ENCODE data around the gene AGFG2.

DNA sequence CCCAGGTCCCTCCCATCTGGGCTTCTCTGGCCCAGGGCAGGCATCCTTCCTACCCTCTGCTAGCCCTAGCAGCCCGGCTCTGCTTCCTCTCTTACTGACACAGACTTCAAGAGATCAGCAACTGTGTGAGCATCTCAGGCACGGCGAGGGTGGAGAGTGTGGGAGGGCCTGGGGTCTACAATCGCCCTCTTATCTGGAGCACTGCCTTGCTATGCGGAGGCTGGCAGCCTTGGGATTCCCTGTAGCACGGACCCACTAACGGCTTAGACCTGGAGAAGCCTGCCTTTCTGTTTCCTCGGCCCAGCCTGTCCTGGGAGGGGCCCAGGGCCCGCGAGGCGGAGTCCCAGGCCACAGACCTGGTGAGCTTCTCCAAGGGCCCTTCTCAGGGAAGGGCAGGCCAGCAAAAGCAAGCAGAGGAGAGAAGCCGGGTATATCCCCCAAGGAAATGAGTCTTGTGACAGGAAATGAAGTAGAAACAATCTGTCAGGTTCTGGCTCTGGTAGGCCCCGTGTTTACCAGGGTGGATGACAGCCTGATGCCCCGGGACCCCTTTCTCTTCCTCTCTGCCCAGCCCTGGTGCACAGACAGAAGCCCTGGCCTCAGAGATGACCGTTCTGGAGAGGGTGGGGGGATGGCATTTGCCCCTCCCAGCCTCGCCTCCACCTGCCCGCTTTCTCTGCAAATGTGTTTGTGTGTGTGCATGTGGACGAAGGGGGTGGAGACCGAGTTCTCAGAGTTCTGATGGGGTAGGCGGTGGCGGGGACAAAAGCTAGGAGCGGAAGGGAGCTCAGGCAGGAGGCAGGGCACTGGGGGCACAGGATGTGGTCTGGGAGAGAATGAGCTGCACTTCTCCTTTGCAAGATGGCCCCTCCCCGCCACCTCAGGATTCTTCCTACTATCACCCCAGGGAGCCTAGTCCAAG, 44.4 kb downstream of the AGFG2 start:
- TF ChIP-seq, protein P1, sequence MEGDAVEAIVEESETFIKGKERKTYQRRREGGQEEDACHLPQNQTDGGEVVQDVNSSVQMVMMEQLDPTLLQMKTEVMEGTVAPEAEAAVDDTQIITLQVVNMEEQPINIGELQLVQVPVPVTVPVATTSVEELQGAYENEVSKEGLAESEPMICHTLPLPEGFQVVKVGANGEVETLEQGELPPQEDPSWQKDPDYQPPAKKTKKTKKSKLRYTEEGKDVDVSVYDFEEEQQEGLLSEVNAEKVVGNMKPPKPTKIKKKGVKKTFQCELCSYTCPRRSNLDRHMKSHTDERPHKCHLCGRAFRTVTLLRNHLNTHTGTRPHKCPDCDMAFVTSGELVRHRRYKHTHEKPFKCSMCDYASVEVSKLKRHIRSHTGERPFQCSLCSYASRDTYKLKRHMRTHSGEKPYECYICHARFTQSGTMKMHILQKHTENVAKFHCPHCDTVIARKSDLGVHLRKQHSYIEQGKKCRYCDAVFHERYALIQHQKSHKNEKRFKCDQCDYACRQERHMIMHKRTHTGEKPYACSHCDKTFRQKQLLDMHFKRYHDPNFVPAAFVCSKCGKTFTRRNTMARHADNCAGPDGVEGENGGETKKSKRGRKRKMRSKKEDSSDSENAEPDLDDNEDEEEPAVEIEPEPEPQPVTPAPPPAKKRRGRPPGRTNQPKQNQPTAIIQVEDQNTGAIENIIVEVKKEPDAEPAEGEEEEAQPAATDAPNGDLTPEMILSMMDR (IDR thresholded peaks at IDR 0.05) = no peak
- TF ChIP-seq, protein P2, sequence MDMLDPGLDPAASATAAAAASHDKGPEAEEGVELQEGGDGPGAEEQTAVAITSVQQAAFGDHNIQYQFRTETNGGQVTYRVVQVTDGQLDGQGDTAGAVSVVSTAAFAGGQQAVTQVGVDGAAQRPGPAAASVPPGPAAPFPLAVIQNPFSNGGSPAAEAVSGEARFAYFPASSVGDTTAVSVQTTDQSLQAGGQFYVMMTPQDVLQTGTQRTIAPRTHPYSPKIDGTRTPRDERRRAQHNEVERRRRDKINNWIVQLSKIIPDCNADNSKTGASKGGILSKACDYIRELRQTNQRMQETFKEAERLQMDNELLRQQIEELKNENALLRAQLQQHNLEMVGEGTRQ (IDR thresholded peaks at IDR 0.05) = no peak
- TF ChIP-seq ESRRA (IDR thresholded peaks at IDR 0.05; ENCODE audit: borderline replicate concordance, low read length) = no peak
- TF ChIP-seq POLR2A (IDR thresholded peaks at IDR 0.05; ENCODE audit: low read length) = no peak
- TF ChIP-seq, protein P3, sequence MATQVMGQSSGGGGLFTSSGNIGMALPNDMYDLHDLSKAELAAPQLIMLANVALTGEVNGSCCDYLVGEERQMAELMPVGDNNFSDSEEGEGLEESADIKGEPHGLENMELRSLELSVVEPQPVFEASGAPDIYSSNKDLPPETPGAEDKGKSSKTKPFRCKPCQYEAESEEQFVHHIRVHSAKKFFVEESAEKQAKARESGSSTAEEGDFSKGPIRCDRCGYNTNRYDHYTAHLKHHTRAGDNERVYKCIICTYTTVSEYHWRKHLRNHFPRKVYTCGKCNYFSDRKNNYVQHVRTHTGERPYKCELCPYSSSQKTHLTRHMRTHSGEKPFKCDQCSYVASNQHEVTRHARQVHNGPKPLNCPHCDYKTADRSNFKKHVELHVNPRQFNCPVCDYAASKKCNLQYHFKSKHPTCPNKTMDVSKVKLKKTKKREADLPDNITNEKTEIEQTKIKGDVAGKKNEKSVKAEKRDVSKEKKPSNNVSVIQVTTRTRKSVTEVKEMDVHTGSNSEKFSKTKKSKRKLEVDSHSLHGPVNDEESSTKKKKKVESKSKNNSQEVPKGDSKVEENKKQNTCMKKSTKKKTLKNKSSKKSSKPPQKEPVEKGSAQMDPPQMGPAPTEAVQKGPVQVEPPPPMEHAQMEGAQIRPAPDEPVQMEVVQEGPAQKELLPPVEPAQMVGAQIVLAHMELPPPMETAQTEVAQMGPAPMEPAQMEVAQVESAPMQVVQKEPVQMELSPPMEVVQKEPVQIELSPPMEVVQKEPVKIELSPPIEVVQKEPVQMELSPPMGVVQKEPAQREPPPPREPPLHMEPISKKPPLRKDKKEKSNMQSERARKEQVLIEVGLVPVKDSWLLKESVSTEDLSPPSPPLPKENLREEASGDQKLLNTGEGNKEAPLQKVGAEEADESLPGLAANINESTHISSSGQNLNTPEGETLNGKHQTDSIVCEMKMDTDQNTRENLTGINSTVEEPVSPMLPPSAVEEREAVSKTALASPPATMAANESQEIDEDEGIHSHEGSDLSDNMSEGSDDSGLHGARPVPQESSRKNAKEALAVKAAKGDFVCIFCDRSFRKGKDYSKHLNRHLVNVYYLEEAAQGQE (IDR thresholded peaks at IDR 0.05) = no peak
- no peak for TF ChIP-seq MYC (IDR thresholded peaks at IDR 0.05; ENCODE audit: borderline replicate concordance, low read length)
- TF ChIP-seq, protein P4, sequence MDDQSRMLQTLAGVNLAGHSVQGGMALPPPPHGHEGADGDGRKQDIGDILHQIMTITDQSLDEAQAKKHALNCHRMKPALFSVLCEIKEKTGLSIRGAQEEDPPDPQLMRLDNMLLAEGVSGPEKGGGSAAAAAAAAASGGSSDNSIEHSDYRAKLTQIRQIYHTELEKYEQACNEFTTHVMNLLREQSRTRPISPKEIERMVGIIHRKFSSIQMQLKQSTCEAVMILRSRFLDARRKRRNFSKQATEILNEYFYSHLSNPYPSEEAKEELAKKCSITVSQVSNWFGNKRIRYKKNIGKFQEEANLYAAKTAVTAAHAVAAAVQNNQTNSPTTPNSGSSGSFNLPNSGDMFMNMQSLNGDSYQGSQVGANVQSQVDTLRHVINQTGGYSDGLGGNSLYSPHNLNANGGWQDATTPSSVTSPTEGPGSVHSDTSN (IDR thresholded peaks at IDR 0.05) = no peak
- TF ChIP-seq EP300 (IDR thresholded peaks at IDR 0.05) = no peak
- TF ChIP-seq, protein P5, sequence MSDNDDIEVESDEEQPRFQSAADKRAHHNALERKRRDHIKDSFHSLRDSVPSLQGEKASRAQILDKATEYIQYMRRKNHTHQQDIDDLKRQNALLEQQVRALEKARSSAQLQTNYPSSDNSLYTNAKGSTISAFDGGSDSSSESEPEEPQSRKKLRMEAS (IDR thresholded peaks at IDR 0.05) = no peak
- no peak for TF ChIP-seq KDM5A (IDR thresholded peaks at IDR 0.05)
